ENCODE data around the gene CD3G. TPM values are rescaled to one million over a fixed set of nuclear protein-coding genes. Genes with fewer than 3 reads are reported as not detected.

CD3G gene
- polyA plus RNA-seq, 1 experiment, result not detected

DNA sequence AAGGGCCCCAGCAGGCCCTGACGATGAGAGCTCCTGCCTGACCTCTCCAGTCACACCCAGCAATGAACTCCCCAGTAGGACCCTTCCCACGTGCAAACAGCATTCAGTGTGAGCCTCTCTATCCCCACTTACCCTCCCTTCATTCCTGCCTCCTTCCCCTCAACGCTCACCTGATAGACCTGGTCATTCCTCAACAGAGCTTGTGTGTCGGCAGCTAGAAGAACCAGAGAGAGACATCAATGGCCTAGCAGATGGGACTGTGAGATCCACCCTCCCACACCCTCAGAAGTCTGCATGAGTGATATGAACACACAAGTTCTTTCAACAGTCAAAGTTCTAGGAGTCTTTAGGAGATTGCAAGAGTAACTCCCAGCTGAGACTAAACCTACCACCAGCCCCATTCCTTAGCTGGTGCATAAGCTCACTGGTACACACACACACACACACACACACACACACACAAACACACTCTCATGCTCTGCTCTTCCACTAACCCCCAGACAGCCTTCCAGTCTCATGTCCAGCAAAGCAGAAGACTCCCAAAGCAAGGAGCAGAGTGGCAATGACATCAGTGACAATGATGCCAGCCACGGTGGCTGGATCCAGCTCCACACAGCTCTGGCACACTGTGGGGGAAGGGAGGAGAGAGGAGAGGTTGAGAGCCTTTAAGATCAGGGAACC, 4.7 kb upstream of the CD3G start:
- ChIA-PET POLR2A (no interaction called here), CTCF (interaction anchor here (1.2 to 2.0 kb wide), 2 partner anchors 44 to 141 kb away, joined by 4 to 9 read pairs; no protein-coding TSS in a partner anchor)
- H3K4me3 ChIP-seq (ENCODE audit: low read depth, low read length), result no peak overlapping the region
- no peak for DNase-seq (ENCODE audit: low read depth)
- TF ChIP-seq, protein P1, sequence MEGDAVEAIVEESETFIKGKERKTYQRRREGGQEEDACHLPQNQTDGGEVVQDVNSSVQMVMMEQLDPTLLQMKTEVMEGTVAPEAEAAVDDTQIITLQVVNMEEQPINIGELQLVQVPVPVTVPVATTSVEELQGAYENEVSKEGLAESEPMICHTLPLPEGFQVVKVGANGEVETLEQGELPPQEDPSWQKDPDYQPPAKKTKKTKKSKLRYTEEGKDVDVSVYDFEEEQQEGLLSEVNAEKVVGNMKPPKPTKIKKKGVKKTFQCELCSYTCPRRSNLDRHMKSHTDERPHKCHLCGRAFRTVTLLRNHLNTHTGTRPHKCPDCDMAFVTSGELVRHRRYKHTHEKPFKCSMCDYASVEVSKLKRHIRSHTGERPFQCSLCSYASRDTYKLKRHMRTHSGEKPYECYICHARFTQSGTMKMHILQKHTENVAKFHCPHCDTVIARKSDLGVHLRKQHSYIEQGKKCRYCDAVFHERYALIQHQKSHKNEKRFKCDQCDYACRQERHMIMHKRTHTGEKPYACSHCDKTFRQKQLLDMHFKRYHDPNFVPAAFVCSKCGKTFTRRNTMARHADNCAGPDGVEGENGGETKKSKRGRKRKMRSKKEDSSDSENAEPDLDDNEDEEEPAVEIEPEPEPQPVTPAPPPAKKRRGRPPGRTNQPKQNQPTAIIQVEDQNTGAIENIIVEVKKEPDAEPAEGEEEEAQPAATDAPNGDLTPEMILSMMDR (IDR thresholded peaks at IDR 0.05; ENCODE audit: insufficient read depth, low read depth, low read length), result no peak
- no peaks in the 10 kb centered on the region for H3K36me3 ChIP-seq (ENCODE audit: control insufficient read depth, insufficient read depth, low read length)
- H3K27me3 ChIP-seq (ENCODE audit: control insufficient read depth, insufficient read depth, low read length), result peaks cover 4% of the 10 kb centered on the region; the same call in 1 of the 2 replicates

DNA sequence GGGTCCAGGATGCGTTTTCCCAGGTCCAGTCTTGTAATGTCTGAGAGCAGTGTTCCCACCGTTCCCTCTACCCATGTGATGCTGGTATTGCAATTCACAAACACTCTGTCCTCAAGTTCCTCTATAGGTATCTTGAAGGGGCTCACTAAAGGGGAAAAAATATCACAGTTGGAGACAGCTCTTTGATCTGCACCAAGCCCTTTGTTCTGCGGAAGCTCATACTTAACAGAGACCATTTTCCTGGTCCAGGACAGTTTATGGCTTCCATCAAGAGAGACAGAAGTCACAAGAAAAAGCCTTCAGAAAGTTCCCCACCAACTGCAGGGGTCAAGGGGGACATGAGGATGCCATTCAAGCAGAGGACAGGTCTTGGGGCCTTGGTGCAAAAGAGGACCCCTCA, 3.7 kb upstream of the CD3G start:
- H3K27me3 ChIP-seq (ENCODE audit: control insufficient read depth, insufficient read depth, low read length), result peaks cover 3% of the 10 kb centered on the region; the same call in 1 of the 2 replicates
- no peak overlapping the region for H3K4me3 ChIP-seq (ENCODE audit: low read depth, low read length)
- DNase-seq (ENCODE audit: low read depth), result no peak
- ChIA-PET POLR2A (no interaction called here), CTCF (interaction anchor here (2.0 kb wide), 1 partner anchor 142 kb away, joined by 9 read pairs; no protein-coding TSS in a partner anchor)
- no peaks in the 10 kb centered on the region for H3K36me3 ChIP-seq (ENCODE audit: control insufficient read depth, insufficient read depth, low read length)
- TF ChIP-seq, protein P1 (IDR thresholded peaks at IDR 0.05; ENCODE audit: insufficient read depth, low read depth, low read length), result no peak

DNA sequence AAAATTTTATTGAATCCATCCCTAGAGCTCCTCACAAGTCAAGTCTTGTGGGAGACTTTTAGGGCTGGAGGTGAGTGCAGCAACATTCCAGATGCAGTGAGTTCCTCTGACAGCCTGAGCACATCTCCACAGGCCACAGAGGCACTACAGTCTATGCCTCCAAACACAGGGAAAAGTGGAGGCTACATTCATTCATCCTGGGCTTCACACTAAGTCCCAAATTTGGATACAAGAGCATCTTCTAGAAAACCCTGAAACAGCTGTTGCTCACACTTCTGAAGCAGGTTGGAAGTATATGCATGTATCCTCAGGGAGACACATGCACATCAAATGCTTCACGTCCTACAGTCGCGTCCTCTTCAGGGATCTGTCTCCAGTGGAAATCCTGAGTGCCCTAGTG, 2.9 kb upstream of the CD3G start:
- peaks cover 3% of the 10 kb centered on the region; the same call in 1 of the 2 replicates for H3K27me3 ChIP-seq (ENCODE audit: control insufficient read depth, insufficient read depth, low read length)
- DNase-seq (ENCODE audit: low read depth), result no peak
- no peaks in the 10 kb centered on the region for H3K36me3 ChIP-seq (ENCODE audit: control insufficient read depth, insufficient read depth, low read length)
- H3K4me3 ChIP-seq (ENCODE audit: low read depth, low read length), result no peak overlapping the region
- TF ChIP-seq, protein P1 (IDR thresholded peaks at IDR 0.05; ENCODE audit: insufficient read depth, low read depth, low read length), result no peak
- CTCF ChIA-PET, result interaction anchor here (2.0 kb wide), 1 partner anchor 143 kb away, joined by 9 read pairs; no protein-coding TSS in a partner anchor
- POLR2A ChIA-PET, result no interaction called here

DNA sequence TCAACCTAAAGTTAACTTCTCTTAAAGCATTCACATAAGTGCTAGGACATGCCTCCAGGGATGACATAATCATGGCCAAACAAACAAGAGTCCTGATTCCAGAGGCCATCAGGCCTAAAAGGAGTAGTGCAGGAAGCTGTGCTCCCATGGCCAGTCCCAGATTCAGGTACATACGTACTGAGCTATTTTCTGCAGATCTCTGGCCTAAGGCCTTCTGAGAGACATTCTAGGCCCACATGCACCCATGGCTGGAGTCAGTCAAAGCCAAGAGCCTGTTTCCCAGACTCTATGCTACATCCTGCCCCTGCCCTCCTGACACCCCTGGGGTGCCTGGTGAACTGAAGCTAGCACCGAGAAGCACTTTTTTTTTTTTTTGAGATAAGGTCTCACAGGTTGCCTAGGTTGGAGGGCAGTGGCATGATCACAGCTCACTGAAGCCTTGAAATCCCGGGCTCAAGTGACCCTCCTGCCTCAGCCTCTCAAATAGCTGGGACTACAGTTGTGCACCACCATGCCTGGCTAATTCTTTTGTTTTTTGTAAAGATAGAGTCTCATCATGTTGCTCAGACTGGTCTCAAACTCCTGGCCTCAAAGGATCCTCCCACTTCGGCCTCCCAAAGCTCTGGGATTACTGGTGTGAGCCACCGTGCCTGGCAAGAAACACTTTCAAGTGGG, 2.2 kb upstream of the CD3G start:
- POLR2A ChIA-PET, result no interaction called here

More for the DNA sequence above, 2.2 kb upstream of the CD3G start:
- Histone ChIP-seq H3K27me3 (ENCODE audit: control insufficient read depth, insufficient read depth, low read length) (peaks cover 3% of the 10 kb centered on the region; the same call in 1 of the 2 replicates), H3K4me3 (ENCODE audit: low read depth, low read length) (no peak overlapping the region), H3K36me3 (ENCODE audit: control insufficient read depth, insufficient read depth, low read length) (no peaks in the 10 kb centered on the region)
- no peak for DNase-seq (ENCODE audit: low read depth)
- CTCF ChIA-PET, result no interaction called here
- TF ChIP-seq, protein P1 (IDR thresholded peaks at IDR 0.05; ENCODE audit: insufficient read depth, low read depth, low read length), result no peak

Measured in BJ (cell line).